Left lung (tissue), 10 donors: ENCODE data around the gene RALA. TPM values are rescaled to one million over a fixed set of nuclear protein-coding genes. Genes with fewer than 3 reads are reported as not detected.

Experiments
- ATAC-seq: fragments of 200-7000 bp; cut with Tn5 transposase; one replicate; pipeline ENCODE4 v1.9.1; 2020; ENCODE audit warnings: moderate library complexity
- DNase-seq, 4 donors: peaks; one replicate each; pipeline ENCODE4 v3.0.0-alpha.2; 2013 to 2020
- H3K27ac ChIP-seq, 2 donors: fragments of 200-600 bp; sonication (generic) in 1 of 2; one replicate each; pipeline versions ENCODE4 v1.5.0 to v1.8.0; 2020 to 2021
- H3K27me3 ChIP-seq, 2 donors: fragments of 200-600 bp; sonication (generic) in 1 of 2; one replicate each; pipeline versions ENCODE4 v1.5.0 to v1.8.0; 2020 to 2021
- H3K36me3 ChIP-seq, 2 donors: fragments of 200-600 bp; sonication (generic) in 1 of 2; one replicate each; pipeline versions ENCODE4 v1.5.0 to v1.8.0; 2020 to 2021
- H3K4me1 ChIP-seq, 2 donors: fragments of 200-600 bp; one replicate each; pipeline ENCODE4 v1.8.0; 2021
- H3K4me3 ChIP-seq, 2 donors: fragments of 200-600 bp; sonication (generic) in 1 of 2; one replicate each; pipeline versions ENCODE4 v1.5.0 to v1.8.0; 2020 to 2021; ENCODE audit warnings: mild to moderate bottlenecking in 1 of 2
- H3K9me3 ChIP-seq, 2 donors: fragments of 200-600 bp; sonication (generic) in 1 of 2; one replicate each; pipeline versions ENCODE4 v1.5.0 to v1.8.0; 2020 to 2021
- intact Hi-C, 2 donors: fragments of 100-400 bp; cut with DNase I; formaldehyde crosslinking; loops; one replicate each; pipeline versions ENCODE4 v1.11.2 to v1.14.2; 2022
- polyA plus RNA-seq, 6 donors: library from polyadenylated mRNA; unstranded; fragments of 120-200 nt; gene quantifications; one replicate each; pipeline ENCODE4 v1.2.1, GENCODE V29; 2013; ENCODE audit not compliant: insufficient read length in 6 of 6
- total RNA-seq, 2 donors: library from RNA; stranded (reverse); fragmentation: NEBNext Ultra II Directional; extraction: Animal tissue kit (Norgen Biotek cat#: 25700); gene quantifications; one replicate each; pipeline ENCODE4 v1.2.1, GENCODE V29; 2021
- TF ChIP-seq, protein P1 (sequence below), 2 donors: fragments of 200-600 bp; sonication (generic) in 1 of 2; IDR thresholded peaks; one replicate each; pipeline versions ENCODE4 v1.5.0 to v1.8.0; 2021; ENCODE audit warnings: antibody characterized with exemption in 2 of 2
- donor health status: DM: no; HTN: yes; CAD: no.
- donor health status: DM: no; HTN: no; CAD: no.

RALA gene
- total and polyA plus RNA-seq, 8 donors = 45.8 to 114 (median 91.5) TPM

DNA sequence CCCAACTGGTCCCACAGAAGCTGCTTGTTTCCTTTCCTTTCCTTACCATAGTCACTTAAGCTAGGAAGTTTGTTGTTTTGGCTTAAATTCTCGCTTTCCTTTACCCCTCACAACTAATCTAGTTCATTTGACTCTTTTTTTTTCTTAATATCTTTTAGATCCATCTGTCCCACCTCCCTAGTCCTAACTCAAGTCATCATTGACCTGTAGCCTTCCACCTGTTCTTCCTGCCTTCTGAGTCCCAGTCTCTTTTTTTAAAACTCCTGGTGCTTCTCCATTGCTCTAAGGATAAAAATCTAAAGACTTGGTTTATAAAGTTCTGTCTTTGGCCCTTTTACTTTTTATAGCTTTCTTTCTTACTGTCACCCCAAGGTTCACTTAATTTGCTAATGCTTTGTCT is 47.6 kb downstream of the RALA start:
- no peak overlapping the region for H3K4me3 ChIP-seq
- no peaks in the 10 kb centered on the region for H3K27me3 ChIP-seq
- H3K36me3 ChIP-seq = no peaks in the 10 kb centered on the region
- no peaks in the 10 kb centered on the region for H3K9me3 ChIP-seq
- no peak overlapping the region for H3K27ac ChIP-seq
- H3K4me1 ChIP-seq = peaks cover 0 to 11% of the 10 kb centered on the region in 2 donors
- DNase-seq (no peak), ATAC-seq (no peak)
- TF ChIP-seq, protein P1, sequence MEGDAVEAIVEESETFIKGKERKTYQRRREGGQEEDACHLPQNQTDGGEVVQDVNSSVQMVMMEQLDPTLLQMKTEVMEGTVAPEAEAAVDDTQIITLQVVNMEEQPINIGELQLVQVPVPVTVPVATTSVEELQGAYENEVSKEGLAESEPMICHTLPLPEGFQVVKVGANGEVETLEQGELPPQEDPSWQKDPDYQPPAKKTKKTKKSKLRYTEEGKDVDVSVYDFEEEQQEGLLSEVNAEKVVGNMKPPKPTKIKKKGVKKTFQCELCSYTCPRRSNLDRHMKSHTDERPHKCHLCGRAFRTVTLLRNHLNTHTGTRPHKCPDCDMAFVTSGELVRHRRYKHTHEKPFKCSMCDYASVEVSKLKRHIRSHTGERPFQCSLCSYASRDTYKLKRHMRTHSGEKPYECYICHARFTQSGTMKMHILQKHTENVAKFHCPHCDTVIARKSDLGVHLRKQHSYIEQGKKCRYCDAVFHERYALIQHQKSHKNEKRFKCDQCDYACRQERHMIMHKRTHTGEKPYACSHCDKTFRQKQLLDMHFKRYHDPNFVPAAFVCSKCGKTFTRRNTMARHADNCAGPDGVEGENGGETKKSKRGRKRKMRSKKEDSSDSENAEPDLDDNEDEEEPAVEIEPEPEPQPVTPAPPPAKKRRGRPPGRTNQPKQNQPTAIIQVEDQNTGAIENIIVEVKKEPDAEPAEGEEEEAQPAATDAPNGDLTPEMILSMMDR (IDR thresholded peaks at IDR 0.05) = no peak
- intact Hi-C loops = no loop called here

DNA sequence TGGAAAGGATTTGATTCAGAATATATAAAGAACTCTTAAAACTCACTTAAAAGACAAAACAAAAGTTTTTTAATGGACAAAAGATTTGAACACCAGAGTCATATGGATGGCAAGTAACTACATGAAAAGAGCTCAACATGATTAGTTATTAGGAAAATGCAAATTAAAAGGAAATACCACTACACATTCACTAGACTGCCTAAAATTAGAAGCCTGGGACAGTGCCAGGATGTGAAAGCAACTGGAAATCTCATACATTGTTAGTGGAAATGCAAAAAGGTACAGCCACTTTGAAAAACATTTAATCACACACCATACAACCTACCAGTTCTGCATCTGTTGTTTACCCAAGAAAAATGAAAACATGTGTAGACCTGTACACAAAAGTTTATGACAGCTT is 48.8 kb downstream of the RALA start:
- Histone ChIP-seq H3K4me1 (peaks cover 0 to 11% of the 10 kb centered on the region in 2 donors), H3K27ac (no peak overlapping the region), H3K9me3 (peaks cover 0 to 3% of the 10 kb centered on the region in 2 donors), H3K27me3 (no peaks in the 10 kb centered on the region), H3K4me3 (no peak overlapping the region), H3K36me3 (no peaks in the 10 kb centered on the region)
- TF ChIP-seq, protein P1 (IDR thresholded peaks at IDR 0.05) = no peak
- DNase-seq = no peak
- ATAC-seq = no peak
- intact Hi-C loops = no loop called here

DNA sequence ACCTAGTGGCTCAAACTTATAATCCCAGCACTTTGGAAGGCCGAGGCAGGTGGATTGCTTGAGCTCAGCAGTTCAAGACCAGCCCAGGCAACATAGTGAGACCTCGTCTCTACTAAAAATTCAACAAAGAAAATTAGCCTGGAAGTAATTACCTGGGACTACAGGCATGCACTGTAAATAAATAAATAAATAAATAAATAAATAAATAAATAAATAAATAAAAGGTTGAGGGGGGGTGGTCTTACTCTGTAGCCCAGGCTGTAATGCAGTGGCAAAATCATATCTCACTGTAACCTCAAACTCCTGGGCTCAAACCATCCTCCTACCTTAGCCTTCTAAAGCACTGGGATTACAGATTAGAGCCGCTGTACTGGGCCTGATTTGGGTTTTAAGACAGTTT is 50.5 kb downstream of the RALA start:
- ATAC-seq = no peak
- TF ChIP-seq, protein P1 (IDR thresholded peaks at IDR 0.05) = no peak
- Histone ChIP-seq H3K36me3 (no peaks in the 10 kb centered on the region), H3K9me3 (peaks cover 0 to 3% of the 10 kb centered on the region in 2 donors), H3K27ac (no peak overlapping the region), H3K4me3 (no peak overlapping the region), H3K27me3 (no peaks in the 10 kb centered on the region), H3K4me1 (peaks cover 0 to 15% of the 10 kb centered on the region in 2 donors)
- intact Hi-C loops = no loop called here
- no peak for DNase-seq

DNA sequence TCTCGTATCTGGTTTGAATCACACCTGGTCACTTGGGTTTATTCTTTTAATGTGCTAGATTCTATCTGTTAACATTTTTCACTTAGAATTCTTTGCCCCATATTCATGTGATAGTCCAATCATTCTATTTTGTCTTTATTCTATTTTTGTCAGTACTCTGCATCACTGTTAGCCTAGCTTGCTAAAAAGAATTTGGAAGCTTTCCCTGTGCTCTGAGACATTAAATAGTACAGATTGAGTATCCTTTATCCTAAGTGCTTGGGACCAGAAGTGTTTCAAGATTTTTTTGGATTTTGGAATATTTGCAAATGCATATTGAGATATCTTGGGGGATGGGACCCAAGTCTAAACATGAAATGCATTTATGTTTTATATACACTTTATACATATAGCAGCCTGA is 51.0 kb downstream of the RALA start:
- DNase-seq (no peak), ATAC-seq (no peak)
- no peak overlapping the region for H3K27ac ChIP-seq
- H3K4me3 ChIP-seq = no peak overlapping the region
- peaks cover 0 to 3% of the 10 kb centered on the region in 2 donors for H3K9me3 ChIP-seq
- peaks cover 3 to 20% of the 10 kb centered on the region in 2 donors for H3K4me1 ChIP-seq
- TF ChIP-seq, protein P1 (IDR thresholded peaks at IDR 0.05) = no peak
- intact Hi-C loops = no loop called here
- no peaks in the 10 kb centered on the region for H3K27me3 ChIP-seq
- no peaks in the 10 kb centered on the region for H3K36me3 ChIP-seq

DNA sequence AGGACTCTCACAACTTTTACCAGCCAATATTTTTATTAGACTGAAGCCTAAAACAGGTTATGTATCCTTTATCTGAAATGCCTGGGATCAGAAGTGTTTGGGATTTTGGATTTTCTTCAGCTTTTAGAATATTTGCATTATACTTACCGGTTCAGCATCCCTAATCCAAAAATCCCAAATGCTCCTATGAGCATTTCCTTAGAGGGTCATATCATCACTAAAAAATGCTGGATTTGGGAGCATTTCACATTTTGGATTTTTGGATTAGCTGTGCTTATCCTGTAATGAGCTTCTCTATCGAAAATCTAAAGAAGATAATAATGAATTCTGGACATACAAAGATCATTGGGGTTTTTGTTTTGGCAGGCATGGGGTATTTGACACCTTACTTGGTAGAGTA is 53.0 kb downstream of the RALA start:
- no peak for DNase-seq
- Histone ChIP-seq H3K27me3 (no peaks in the 10 kb centered on the region), H3K4me1 (peaks cover 3 to 25% of the 10 kb centered on the region in 2 donors), H3K36me3 (no peaks in the 10 kb centered on the region), H3K9me3 (peaks cover 0 to 3% of the 10 kb centered on the region in 2 donors), H3K27ac (no peak overlapping the region), H3K4me3 (no peak overlapping the region)
- TF ChIP-seq, protein P1 (IDR thresholded peaks at IDR 0.05) = no peak
- intact Hi-C loops = no loop called here
- ATAC-seq = no peak
